Body of pancreas (tissue), 4 donors: ENCODE data around the gene TLCD3B.

Experiments used
- CTCF ChIP-seq, 7 experiments: fragments of 450-650 bp in 4 of 7; fragments of 200-600 bp in 3 of 7; sonication (generic) in 3 of 7; IDR thresholded peaks; one replicate each; pipeline ENCODE4 v1.5.1; 2016 to 2019; ENCODE audit warnings: antibody characterized with exemption in 7 of 7
- POLR2A ChIP-seq, 3 donors: fragments of 450-650 bp; IDR thresholded peaks; one replicate each; pipeline ENCODE4 v1.6.1; 2016; ENCODE audit warnings: antibody characterized with exemption in 3 of 3, mild to moderate bottlenecking in 2 of 3

- TF ChIP-seq POLR2A (IDR thresholded peaks at IDR 0.05) (no peak), CTCF (IDR thresholded peaks at IDR 0.05) (no peak)
These were observed 32.3 kb upstream of the TLCD3B start for GRCh38 chr16:30063278-30063892.
